ENCODE data around the gene APC2.
"Not testable (repeated sequence)": the region's sequence is repeated elsewhere in the genome, so short reads cannot be mapped to it uniquely, and the experiment has no call there.

The APC2 gene

GRCh38 chr19:1519802-1520201 lies 69.9 kb downstream of the APC2 start:
- no CpG with 5 or more reads among the region's 8 CpGs for WGBS (ENCODE audit: extremely low coverage, insufficient coverage, insufficient read length)

GRCh38 chr19:1520203-1520780 lies 70.4 kb downstream of the APC2 start:
- H3K79me2 ChIP-seq (ENCODE audit: control insufficient read depth, insufficient read depth, low read length, poor library complexity), result no peaks in the 10 kb centered on the region
- no peak overlapping the region for H3K4me3 ChIP-seq (ENCODE audit: low read depth, low read length)
- DNase-seq, result no peak
- H3K36me3 ChIP-seq (ENCODE audit: control insufficient read depth in 1 of 2, insufficient read depth in 2 of 2, low read length in 2 of 2), result no peaks in the 10 kb centered on the region
- no peak overlapping the region for H3K18ac ChIP-seq (ENCODE audit: low read length)
- H2BK12ac ChIP-seq (ENCODE audit: low read length), result no peak overlapping the region
- H3K23ac ChIP-seq (ENCODE audit: low read length), result no peak overlapping the region
- H4K91ac ChIP-seq (ENCODE audit: low read depth, low read length), result no peak overlapping the region
- no peak overlapping the region for H3K4me2 ChIP-seq (ENCODE audit: low read length)
- H3K9me3 ChIP-seq (ENCODE audit: insufficient read depth, low read depth, low read length), result peaks cover 19% of the 10 kb centered on the region
- no CpG with 5 or more reads among the region's 17 CpGs for WGBS (ENCODE audit: extremely low coverage, insufficient coverage, insufficient read length)
- H3K9ac ChIP-seq (ENCODE audit: low read length), result no peak overlapping the region
- H2BK5ac ChIP-seq (ENCODE audit: low read depth, low read length, poor library complexity), result no peak overlapping the region
- H3K79me1 ChIP-seq (ENCODE audit: low read length), result no peaks in the 10 kb centered on the region
- H3K4me1 ChIP-seq (ENCODE audit: control insufficient read depth in 1 of 2, insufficient read depth in 2 of 2, low read length in 2 of 2), result no peaks in the 10 kb centered on the region
- H3K4ac ChIP-seq (ENCODE audit: low read depth, low read length), result no peak overlapping the region
- H2AK5ac ChIP-seq (ENCODE audit: low read length), result no peak overlapping the region
- no peak overlapping the region for H2AFZ ChIP-seq (ENCODE audit: insufficient read depth, low read length, poor library complexity)
- no peak overlapping the region for H2BK120ac ChIP-seq (ENCODE audit: insufficient read depth, low read length, poor library complexity)
- peaks cover 20% of the 10 kb centered on the region for H3K27me3 ChIP-seq (ENCODE audit: insufficient read depth, low read length)
- H3K14ac ChIP-seq (ENCODE audit: low read length), result no peak overlapping the region
- H3K27ac ChIP-seq (ENCODE audit: low read depth, low read length), result no peak overlapping the region
- no peak overlapping the region for H4K12ac ChIP-seq (ENCODE audit: low read depth, low read length)
- H4K8ac ChIP-seq (ENCODE audit: low read depth, low read length), result no peak overlapping the region

More at GRCh38 chr19:1519802-1520201, 69.9 kb downstream of the APC2 start:
- Histone ChIP-seq H3K9me3 (ENCODE audit: insufficient read depth, low read depth, low read length) (peaks cover 18% of the 10 kb centered on the region), H3K27me3 (ENCODE audit: insufficient read depth, low read length) (peaks cover 19% of the 10 kb centered on the region)
- H2AK5ac ChIP-seq (ENCODE audit: low read length); H3K23ac ChIP-seq (ENCODE audit: low read length); H4K8ac ChIP-seq (ENCODE audit: low read depth, low read length); H3K4me1 ChIP-seq (ENCODE audit: control insufficient read depth in 1 of 2, insufficient read depth in 2 of 2, low read length in 2 of 2); H3K36me3 ChIP-seq (ENCODE audit: control insufficient read depth in 1 of 2, insufficient read depth in 2 of 2, low read length in 2 of 2); H4K91ac ChIP-seq (ENCODE audit: low read depth, low read length); H3K4ac ChIP-seq (ENCODE audit: low read depth, low read length); H3K14ac ChIP-seq (ENCODE audit: low read length); H3K27ac ChIP-seq (ENCODE audit: low read depth, low read length); H2BK12ac ChIP-seq (ENCODE audit: low read length); H3K4me3 ChIP-seq (ENCODE audit: low read depth, low read length); DNase-seq; H3K9ac ChIP-seq (ENCODE audit: low read length); H3K4me2 ChIP-seq (ENCODE audit: low read length); H2BK5ac ChIP-seq (ENCODE audit: low read depth, low read length, poor library complexity); H3K18ac ChIP-seq (ENCODE audit: low read length); H4K12ac ChIP-seq (ENCODE audit: low read depth, low read length); H3K79me1 ChIP-seq (ENCODE audit: low read length); H3K79me2 ChIP-seq (ENCODE audit: control insufficient read depth, insufficient read depth, low read length, poor library complexity); H2BK120ac ChIP-seq (ENCODE audit: insufficient read depth, low read length, poor library complexity); H2AFZ ChIP-seq (ENCODE audit: insufficient read depth, low read length, poor library complexity): not testable (repeated sequence)

- no peak overlapping the region for H2AFZ ChIP-seq (ENCODE audit: insufficient read depth, low read length, poor library complexity)
- H3K9ac ChIP-seq (ENCODE audit: low read length), result no peak overlapping the region
- no peaks in the 10 kb centered on the region for H3K79me1 ChIP-seq (ENCODE audit: low read length)
- no peaks in the 10 kb centered on the region for H3K79me2 ChIP-seq (ENCODE audit: control insufficient read depth, insufficient read depth, low read length, poor library complexity)
- H4K91ac ChIP-seq (ENCODE audit: low read depth, low read length), result no peak overlapping the region
- H3K27me3 ChIP-seq (ENCODE audit: insufficient read depth, low read length), result peaks cover 20% of the 10 kb centered on the region
- no peak overlapping the region for H3K4me2 ChIP-seq (ENCODE audit: low read length)
- no peak overlapping the region for H3K4me3 ChIP-seq (ENCODE audit: low read depth, low read length)
- no peaks in the 10 kb centered on the region for H3K4me1 ChIP-seq (ENCODE audit: control insufficient read depth in 1 of 2, insufficient read depth in 2 of 2, low read length in 2 of 2)
- no peak for DNase-seq
- no peak overlapping the region for H2BK120ac ChIP-seq (ENCODE audit: insufficient read depth, low read length, poor library complexity)
- no peak overlapping the region for H2AK5ac ChIP-seq (ENCODE audit: low read length)
- no CpG with 5 or more reads among the region's 14 CpGs for WGBS (ENCODE audit: extremely low coverage, insufficient coverage, insufficient read length)
- no peaks in the 10 kb centered on the region for H3K36me3 ChIP-seq (ENCODE audit: control insufficient read depth in 1 of 2, insufficient read depth in 2 of 2, low read length in 2 of 2)
- H3K23ac ChIP-seq (ENCODE audit: low read length), result no peak overlapping the region
- H3K27ac ChIP-seq (ENCODE audit: low read depth, low read length), result no peak overlapping the region
- no peak overlapping the region for H4K8ac ChIP-seq (ENCODE audit: low read depth, low read length)
- peaks cover 18% of the 10 kb centered on the region for H3K9me3 ChIP-seq (ENCODE audit: insufficient read depth, low read depth, low read length)
- H3K4ac ChIP-seq (ENCODE audit: low read depth, low read length), result no peak overlapping the region
- H4K12ac ChIP-seq (ENCODE audit: low read depth, low read length), result no peak overlapping the region
- H2BK5ac ChIP-seq (ENCODE audit: low read depth, low read length, poor library complexity), result no peak overlapping the region
- no peak overlapping the region for H3K14ac ChIP-seq (ENCODE audit: low read length)
- H3K18ac ChIP-seq (ENCODE audit: low read length), result no peak overlapping the region
- H2BK12ac ChIP-seq (ENCODE audit: low read length), result no peak overlapping the region
Observed at GRCh38 chr19:1521636-1522035, 71.7 kb downstream of the APC2 start.

- no peak overlapping the region for H3K27ac ChIP-seq (ENCODE audit: low read depth, low read length)
- H3K14ac ChIP-seq (ENCODE audit: low read length), result no peak overlapping the region
- H2BK120ac ChIP-seq (ENCODE audit: insufficient read depth, low read length, poor library complexity), result no peak overlapping the region
- no peak overlapping the region for H3K4ac ChIP-seq (ENCODE audit: low read depth, low read length)
- H2BK12ac ChIP-seq (ENCODE audit: low read length), result no peak overlapping the region
- no peaks in the 10 kb centered on the region for H3K4me1 ChIP-seq (ENCODE audit: control insufficient read depth in 1 of 2, insufficient read depth in 2 of 2, low read length in 2 of 2)
- H3K79me1 ChIP-seq (ENCODE audit: low read length), result no peaks in the 10 kb centered on the region
- no peak overlapping the region for H3K9ac ChIP-seq (ENCODE audit: low read length)
- H4K91ac ChIP-seq (ENCODE audit: low read depth, low read length), result no peak overlapping the region
- no peak overlapping the region for H4K8ac ChIP-seq (ENCODE audit: low read depth, low read length)
- no peak overlapping the region for H2AFZ ChIP-seq (ENCODE audit: insufficient read depth, low read length, poor library complexity)
- H3K79me2 ChIP-seq (ENCODE audit: control insufficient read depth, insufficient read depth, low read length, poor library complexity), result no peaks in the 10 kb centered on the region
- H2AK5ac ChIP-seq (ENCODE audit: low read length), result no peak overlapping the region
- H3K23ac ChIP-seq (ENCODE audit: low read length), result no peak overlapping the region
- no CpG with 5 or more reads among the region's 10 CpGs for WGBS (ENCODE audit: extremely low coverage, insufficient coverage, insufficient read length)
- H3K36me3 ChIP-seq (ENCODE audit: control insufficient read depth in 1 of 2, insufficient read depth in 2 of 2, low read length in 2 of 2), result no peaks in the 10 kb centered on the region
- DNase-seq, result no peak
- no peak overlapping the region for H2BK5ac ChIP-seq (ENCODE audit: low read depth, low read length, poor library complexity)
- H3K4me2 ChIP-seq (ENCODE audit: low read length), result no peak overlapping the region
- peaks cover 20% of the 10 kb centered on the region for H3K27me3 ChIP-seq (ENCODE audit: insufficient read depth, low read length)
- no peak overlapping the region for H3K4me3 ChIP-seq (ENCODE audit: low read depth, low read length)
- H3K9me3 ChIP-seq (ENCODE audit: insufficient read depth, low read depth, low read length), result peaks cover 20% of the 10 kb centered on the region
- no peak overlapping the region for H4K12ac ChIP-seq (ENCODE audit: low read depth, low read length)
- no peak overlapping the region for H3K18ac ChIP-seq (ENCODE audit: low read length)
Observed at GRCh38 chr19:1522061-1522460, 72.1 kb downstream of the APC2 start.

Data from trophoblast cell (in vitro differentiated cells and primary cell).